Neuronal stem cell (in vitro differentiated cells): ENCODE results near the gene RNPC3.

ENCODE experiments used
- DNase-seq: peaks from one replicate; pipeline ENCODE4 v3.0.0-alpha.2; 2013; ENCODE audit warnings: low spot score
- H2AFZ ChIP-seq: one replicate; pipeline ENCODE4 v1.6.1; 2013; ENCODE audit warnings: mild to moderate bottlenecking, low read length, inconsistent platforms
- H2AK5ac ChIP-seq: 2 replicates; pipeline ENCODE4 v1.6.1; 2013; ENCODE audit warnings: low read depth, mild to moderate bottlenecking, inconsistent platforms, low read length, moderate library complexity, mixed read lengths
- H2BK120ac ChIP-seq: 2 replicates; pipeline ENCODE4 v1.6.1; 2013; ENCODE audit warnings: low read depth, mild to moderate bottlenecking, inconsistent platforms, low read length, moderate library complexity, mixed read lengths
- H2BK12ac ChIP-seq: one replicate; pipeline ENCODE4 v1.6.1; 2013; ENCODE audit warnings: low read length, inconsistent platforms
- H2BK15ac ChIP-seq: 2 replicates; pipeline ENCODE4 v1.6.1; 2013; ENCODE audit warnings: mild to moderate bottlenecking, low read length, inconsistent platforms, mixed read lengths
- H2BK5ac ChIP-seq: one replicate; pipeline ENCODE4 v1.6.1; 2013; ENCODE audit warnings: inconsistent platforms, mild to moderate bottlenecking, low read length, moderate library complexity
- H3K14ac ChIP-seq: one replicate; pipeline ENCODE4 v1.6.1; 2013; ENCODE audit warnings: low read length, inconsistent platforms
- H3K18ac ChIP-seq: 2 replicates; pipeline ENCODE4 v1.6.1; 2013; ENCODE audit warnings: low read length, inconsistent platforms
- H3K23ac ChIP-seq: 2 replicates; pipeline ENCODE4 v1.6.1; 2013; ENCODE audit warnings: low read depth, mild to moderate bottlenecking, mixed read lengths, low read length, inconsistent platforms; ENCODE audit not compliant: poor library complexity
- H3K27ac ChIP-seq: replicated peaks from 3 replicates; pipeline ENCODE4 v1.5.1; 2013; ENCODE audit warnings: low read length, inconsistent platforms
- H3K27me3 ChIP-seq, 3 experiments: 2 replicates each; pipeline ENCODE4 v1.6.1; 2013; ENCODE audit warnings: low read length in 3 of 3, mild to moderate bottlenecking in 2 of 3, inconsistent platforms in 1 of 3, low read depth in 1 of 3, mixed read lengths in 1 of 3, moderate library complexity in 1 of 3; ENCODE audit not compliant: control insufficient read depth in 3 of 3, insufficient read depth in 3 of 3
- H3K36me3 ChIP-seq, 2 donors: replicated peaks in 1 of 2; 2 replicates each; pipeline ENCODE4 v1.6.1; 2013; ENCODE audit warnings: low read length in 2 of 2; ENCODE audit not compliant: control insufficient read depth in 2 of 2, insufficient read depth in 2 of 2
- H3K4ac ChIP-seq: 2 replicates; pipeline ENCODE4 v1.6.1; 2013; ENCODE audit warnings: inconsistent platforms, mild to moderate bottlenecking, low read length, moderate library complexity
- H3K4me1 ChIP-seq, 2 donors: 1 replicate in 1 of 2; 2 replicates in 1 of 2; pipeline ENCODE4 v1.6.1; 2013; ENCODE audit warnings: low read length in 2 of 2, low read depth in 1 of 2; ENCODE audit not compliant: control insufficient read depth in 2 of 2, insufficient read depth in 1 of 2
- H3K4me2 ChIP-seq: one replicate; pipeline ENCODE4 v1.6.1; 2013; ENCODE audit warnings: mild to moderate bottlenecking, low read length, inconsistent platforms; ENCODE audit not compliant: insufficient read depth, poor library complexity, severe bottlenecking
- H3K4me3 ChIP-seq, 2 donors: 2 replicates each; pipeline ENCODE4 v1.5.1; 2013; ENCODE audit warnings: low read length in 2 of 2, mild to moderate bottlenecking in 2 of 2, inconsistent platforms in 1 of 2, moderate library complexity in 1 of 2
- H3K79me1 ChIP-seq: one replicate; pipeline ENCODE4 v1.6.1; 2013; ENCODE audit warnings: low read depth, mild to moderate bottlenecking, inconsistent platforms, low read length, moderate library complexity
- H3K9ac ChIP-seq: one replicate; pipeline ENCODE4 v1.6.1; 2013; ENCODE audit warnings: mild to moderate bottlenecking, low read depth, low read length, inconsistent platforms; ENCODE audit not compliant: poor library complexity
- H3K9me3 ChIP-seq, 2 donors: replicated peaks in 1 of 2; 2 replicates each; pipeline versions ENCODE3 to v1.6.1; 2013; ENCODE audit warnings: low read length in 2 of 2, mild to moderate bottlenecking in 2 of 2, inconsistent platforms in 1 of 2, low read depth in 1 of 2, mixed read lengths in 1 of 2, moderate library complexity in 1 of 2; ENCODE audit not compliant: control insufficient read depth in 2 of 2, insufficient read depth in 1 of 2
- H4K8ac ChIP-seq: one replicate; pipeline ENCODE4 v1.6.1; 2013; ENCODE audit warnings: low read depth, mild to moderate bottlenecking, inconsistent platforms, low read length, moderate library complexity
- H4K91ac ChIP-seq: one replicate; pipeline ENCODE4 v1.6.1; 2013; ENCODE audit warnings: low read length, low read depth, mild to moderate bottlenecking, inconsistent platforms; ENCODE audit not compliant: poor library complexity
- WGBS, 2 donors: extraction: QIAGEN DNeasy Blood & Tissue Kit; methylation state at CpG; one replicate each; pipeline ENCODE4 v1.1.7; 2013; ENCODE audit warnings: missing lambda C conversion rate in 2 of 2, mixed read lengths in 1 of 2; ENCODE audit not compliant: insufficient read length in 2 of 2, insufficient replicate concordance in 1 of 2; ENCODE audit errors: extremely low coverage in 2 of 2; 5-methylcytosine and 5-hydroxymethylcytosine counted together

RNPC3 gene

DNA sequence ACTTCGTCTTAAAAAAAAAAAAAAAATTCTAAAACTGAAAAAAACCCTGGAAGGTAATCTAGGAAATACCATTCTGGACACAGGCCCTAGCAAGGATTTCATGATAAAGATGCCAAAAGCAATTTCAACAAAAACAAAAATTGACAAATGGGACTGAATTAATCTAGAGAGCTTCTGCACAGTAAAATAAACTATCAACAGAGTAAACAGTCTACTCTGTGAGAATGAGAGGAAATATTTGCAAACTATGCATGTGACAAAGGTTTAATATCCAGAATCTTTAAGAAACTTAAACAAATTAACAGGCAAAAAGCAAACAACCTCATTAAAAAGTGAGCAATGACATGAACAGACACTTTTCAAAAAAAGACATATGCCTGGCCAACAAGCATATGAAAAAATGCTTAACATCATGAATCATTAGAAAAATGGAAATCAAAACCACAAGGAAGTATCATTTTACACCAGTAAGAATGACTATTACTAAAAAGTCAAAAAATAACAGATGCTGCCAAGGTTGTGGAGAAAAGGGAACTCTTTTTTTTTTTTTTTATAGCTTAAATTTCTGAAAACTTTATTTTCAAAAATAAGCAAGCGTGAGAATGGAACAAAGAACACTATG, 29.4 kb upstream of the RNPC3 start:
- H3K27ac ChIP-seq: no peak overlapping the region
- no peak overlapping the region for H3K23ac ChIP-seq
- no peak overlapping the region for H2BK120ac ChIP-seq
- H3K14ac ChIP-seq: no peak overlapping the region
- no peak overlapping the region for H4K91ac ChIP-seq
- no peak overlapping the region for H4K8ac ChIP-seq
- no CpG with 5 or more reads among the region's 2 CpGs for WGBS, 2 donors
- H3K79me1 ChIP-seq: no peaks in the 10 kb centered on the region
- no peak overlapping the region for H2AK5ac ChIP-seq
- no peaks in the 10 kb centered on the region for H3K4me1 ChIP-seq
- no peak overlapping the region for H3K9ac ChIP-seq
- no peaks in the 10 kb centered on the region for H3K36me3 ChIP-seq
- H3K27me3 ChIP-seq: no peaks in the 10 kb centered on the region
- no peak overlapping the region for H2AFZ ChIP-seq
- H3K9me3 ChIP-seq: no peaks in the 10 kb centered on the region
- H3K4ac ChIP-seq: no peak overlapping the region
- no peak overlapping the region for H3K4me3 ChIP-seq
- H2BK15ac ChIP-seq: no peak overlapping the region
- DNase-seq: no peak
- no peak overlapping the region for H3K4me2 ChIP-seq
- no peak overlapping the region for H2BK12ac ChIP-seq
- no peak overlapping the region for H2BK5ac ChIP-seq
- H3K18ac ChIP-seq: no peak overlapping the region

DNA sequence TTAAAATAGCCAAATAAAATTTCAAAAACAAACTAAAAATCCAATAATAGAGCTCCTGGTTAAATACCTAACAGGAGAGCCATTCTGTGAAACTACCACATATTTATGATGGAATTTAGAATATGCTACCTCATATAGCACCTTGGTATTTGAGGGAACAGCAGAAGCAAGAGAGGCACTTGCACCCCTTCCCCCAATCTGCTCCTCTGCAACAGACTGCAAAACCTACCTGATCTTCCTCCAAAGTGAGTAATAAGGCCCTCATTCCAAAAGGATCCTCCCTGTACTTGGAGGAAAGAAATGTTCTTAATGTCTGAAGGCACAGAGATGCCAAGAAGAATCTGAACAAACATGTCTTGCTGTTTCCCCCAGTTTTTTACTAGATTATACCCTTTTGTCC, 28.1 kb upstream of the RNPC3 start:
- no peak overlapping the region for H2BK5ac ChIP-seq
- no peak overlapping the region for H3K4ac ChIP-seq
- no peak overlapping the region for H3K18ac ChIP-seq
- H3K23ac ChIP-seq: no peak overlapping the region
- H3K27me3 ChIP-seq: no peaks in the 10 kb centered on the region
- no peak overlapping the region for H2BK15ac ChIP-seq
- H3K79me1 ChIP-seq: no peaks in the 10 kb centered on the region
- H2BK12ac ChIP-seq: no peak overlapping the region
- H3K9ac ChIP-seq: no peak overlapping the region
- H3K4me3 ChIP-seq: no peak overlapping the region
- H2AK5ac ChIP-seq: no peak overlapping the region
- no peak overlapping the region for H4K8ac ChIP-seq
- no peak overlapping the region for H3K14ac ChIP-seq
- no peak for DNase-seq
- no peak overlapping the region for H3K4me2 ChIP-seq
- no peak overlapping the region for H3K27ac ChIP-seq
- H2AFZ ChIP-seq: no peak overlapping the region
- no peak overlapping the region for H4K91ac ChIP-seq
- no peak overlapping the region for H2BK120ac ChIP-seq
- no peaks in the 10 kb centered on the region for H3K4me1 ChIP-seq
- no peaks in the 10 kb centered on the region for H3K36me3 ChIP-seq
- H3K9me3 ChIP-seq: no peaks in the 10 kb centered on the region

DNA sequence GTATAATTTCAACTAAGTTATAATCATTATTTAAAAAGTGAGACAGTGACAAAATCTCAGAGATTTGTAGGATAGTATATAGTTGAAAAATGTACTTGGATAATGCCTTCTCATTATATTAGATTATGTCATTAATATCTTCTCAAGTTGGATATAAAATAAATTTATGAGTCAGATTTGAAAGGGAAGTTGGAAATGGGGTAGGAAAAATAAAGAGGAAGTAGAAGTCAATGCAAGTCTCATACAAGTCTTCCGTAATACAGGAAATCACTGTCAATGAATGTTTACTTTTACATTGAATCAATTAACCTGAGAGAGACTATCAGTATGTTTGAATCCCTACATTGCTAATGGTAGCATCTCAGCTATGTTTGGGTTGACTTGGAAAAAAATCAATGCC, 16.2 kb upstream of the RNPC3 start:
- H3K4ac ChIP-seq: no peak overlapping the region
- no peaks in the 10 kb centered on the region for H3K27me3 ChIP-seq
- H3K36me3 ChIP-seq: no peaks in the 10 kb centered on the region
- no peak overlapping the region for H2AK5ac ChIP-seq
- no peak overlapping the region for H3K4me3 ChIP-seq
- no peaks in the 10 kb centered on the region for H3K4me1 ChIP-seq
- H3K4me2 ChIP-seq: no peak overlapping the region
- no peak overlapping the region for H3K27ac ChIP-seq
- H3K9me3 ChIP-seq: no peaks in the 10 kb centered on the region
- no peak overlapping the region for H4K91ac ChIP-seq
- no peak overlapping the region for H3K18ac ChIP-seq
- no peak overlapping the region for H2AFZ ChIP-seq
- H4K8ac ChIP-seq: no peak overlapping the region
- H3K14ac ChIP-seq: no peak overlapping the region
- no peak overlapping the region for H2BK15ac ChIP-seq
- WGBS, 2 donors: no CpG with 5 or more reads among the region's 1 CpG
- no peak overlapping the region for H2BK5ac ChIP-seq
- H3K23ac ChIP-seq: no peak overlapping the region
- no peak for DNase-seq
- no peaks in the 10 kb centered on the region for H3K79me1 ChIP-seq
- H3K9ac ChIP-seq: no peak overlapping the region
- no peak overlapping the region for H2BK12ac ChIP-seq
- H2BK120ac ChIP-seq: no peak overlapping the region

DNA sequence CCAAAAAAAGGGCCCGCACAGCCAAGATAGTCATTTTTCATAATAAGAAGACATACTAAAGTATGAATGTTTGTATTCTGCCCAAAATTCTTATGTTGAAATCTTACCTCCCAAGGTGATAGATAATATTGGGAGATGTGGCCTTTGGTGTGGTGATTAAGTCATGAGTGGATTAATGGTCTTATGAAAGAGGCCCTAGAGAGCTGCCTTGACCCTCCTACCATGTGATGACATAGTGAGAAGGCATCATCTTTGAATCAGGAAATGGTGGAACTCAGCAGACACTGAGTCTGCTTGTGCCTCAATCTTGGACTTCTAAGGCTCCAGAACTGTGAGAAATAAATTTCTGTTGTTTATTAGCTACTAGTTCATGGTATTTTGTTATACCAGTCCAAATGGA, 11.8 kb upstream of the RNPC3 start:
- Histone ChIP-seq H2AFZ (no peak overlapping the region), H3K4me2 (no peak overlapping the region), H3K4me1 (no peaks in the 10 kb centered on the region), H3K4me3 (no peak overlapping the region), H3K9ac (no peak overlapping the region), H3K23ac (no peak overlapping the region), H3K27me3 (no peaks in the 10 kb centered on the region), H3K27ac (no peak overlapping the region), H3K36me3 (no peaks in the 10 kb centered on the region), H2BK120ac (no peak overlapping the region), H3K4ac (no peak overlapping the region), H3K14ac (no peak overlapping the region), H2BK15ac (no peak overlapping the region), H2AK5ac (no peak overlapping the region), H3K79me1 (no peaks in the 10 kb centered on the region), H3K18ac (no peak overlapping the region), H4K8ac (no peak overlapping the region), H3K9me3 (no peaks in the 10 kb centered on the region), H2BK12ac (no peak overlapping the region), H2BK5ac (no peak overlapping the region), H4K91ac (no peak overlapping the region)
- DNase-seq: no peak
- WGBS, 2 donors: no CpG with 5 or more reads among the region's 1 CpG
